Activated naive CD4-positive, alpha-beta T cell (primary cell): ENCODE results near the gene TAL2.

Experiments used
- DNase-seq, 4 experiments: peaks; one replicate each; lab custom pipeline; 2025; lab: John Stamatoyannopoulos, UW

The TAL2 gene

GRCh38 chr9:105710638-105711037, 48.4 kb downstream of the TAL2 start:
- DNase-seq, result no peak

DNA sequence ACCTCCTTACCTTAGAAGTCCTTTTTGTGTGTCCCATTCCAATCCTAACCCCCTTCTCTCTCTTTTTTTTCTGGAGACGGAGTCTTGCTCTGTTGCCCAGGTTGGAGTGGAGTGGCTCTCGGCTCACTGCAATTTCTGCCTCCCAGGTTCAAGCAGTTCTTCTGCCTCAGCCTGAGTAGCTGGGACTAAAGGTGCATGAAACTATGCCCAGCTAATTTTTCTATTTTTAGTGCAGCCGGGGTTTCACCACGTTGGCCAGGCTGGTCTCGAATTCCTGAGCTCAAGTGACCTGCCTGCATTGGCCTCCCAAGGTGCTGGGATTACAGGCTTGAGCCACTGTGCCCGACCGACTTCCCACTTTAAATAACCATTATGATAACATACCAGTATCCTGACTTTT, 49.6 kb downstream of the TAL2 start:
- no peak for DNase-seq

DNA sequence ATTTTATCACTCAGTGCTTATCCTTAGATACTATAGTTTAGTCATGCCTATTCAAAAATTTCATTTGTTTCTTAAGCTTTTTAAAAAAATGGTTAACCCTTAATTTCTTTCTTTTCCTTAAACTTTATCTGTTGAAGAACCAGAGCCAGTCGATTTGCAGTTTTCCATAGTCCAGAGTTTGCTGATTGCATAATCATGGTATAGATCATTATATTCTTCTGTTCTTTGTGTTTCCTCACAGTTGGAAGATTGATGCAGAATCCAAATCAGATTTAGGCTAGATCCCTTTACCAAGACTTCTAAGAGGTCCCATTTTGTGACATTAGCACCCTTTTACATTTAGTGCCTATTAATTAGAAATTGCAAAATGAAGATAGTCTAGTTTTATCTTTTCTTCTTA, 50.0 kb downstream of the TAL2 start:
- no peak for DNase-seq
